H1 (cell line): Measurements from ENCODE around the gene DHRS4. TPM values are rescaled to one million over a fixed set of nuclear protein-coding genes. Genes with fewer than 3 reads are reported as not detected.
"Not testable (repeated sequence)": the region's sequence is repeated elsewhere in the genome, so short reads cannot be mapped to it uniquely, and the experiment has no call there.

Source experiments
- CTCF ChIA-PET: fragments of 300-600 bp; sonication (Branson Sonifier 250); formaldehyde crosslinking; loops from one replicate; lab custom pipeline; 2021; ENCODE audit not compliant: partially characterized antibody; lab: Charles Lee
- POLR2A ChIA-PET: fragments of 300-600 bp; sonication (Branson Sonifier 250); formaldehyde crosslinking; loops from one replicate; lab custom pipeline; 2021; ENCODE audit warnings: inconsistent platforms; ENCODE audit not compliant: partially characterized antibody; lab: Charles Lee
- DNase-seq, 2 experiments: peaks; one replicate each; pipeline versions ENCODE4 v3.0.0 to v3.0.0-alpha.2; 2010 to 2022; ENCODE audit warnings: low spot score in 2 of 2, low read depth in 1 of 2, mixed read lengths in 1 of 2
- FAIRE-seq: peaks from 2 replicates; lab custom pipeline; 2011; peaks lifted over from hg19 to GRCh38; lab: Jason Lieb, UNC
- H2AFZ ChIP-seq: 2 replicates; pipeline ENCODE4 v1.8.1; 2012; ENCODE audit warnings: low read length, inconsistent platforms
- H2AK5ac ChIP-seq: 2 replicates; pipeline ENCODE4 v1.6.1; 2013; ENCODE audit warnings: low read depth, low read length
- H2BK120ac ChIP-seq: replicated peaks from 2 replicates; pipeline ENCODE3; 2013; ENCODE audit warnings: low read depth, low read length, inconsistent platforms
- H2BK12ac ChIP-seq: 2 replicates; pipeline ENCODE4 v1.6.1; 2013; ENCODE audit warnings: low read depth, low read length
- H2BK15ac ChIP-seq: 2 replicates; pipeline ENCODE4 v1.6.1; 2013; ENCODE audit warnings: low read length
- H2BK20ac ChIP-seq: 2 replicates; pipeline ENCODE4 v1.6.1; 2013; ENCODE audit warnings: low read length
- H2BK5ac ChIP-seq: 2 replicates; pipeline ENCODE4 v1.6.1; 2013; ENCODE audit warnings: low read depth, low read length
- H3K14ac ChIP-seq: 2 replicates; pipeline ENCODE4 v1.6.1; 2013; ENCODE audit warnings: inconsistent platforms; ENCODE audit not compliant: insufficient read length
- H3K18ac ChIP-seq: 2 replicates; pipeline ENCODE4 v1.6.1; 2013; ENCODE audit warnings: low read length; ENCODE audit errors: extremely low read depth
- H3K23ac ChIP-seq: 2 replicates; pipeline ENCODE4 v1.6.1; 2013; ENCODE audit warnings: inconsistent platforms; ENCODE audit not compliant: insufficient read length
- H3K23me2 ChIP-seq: 2 replicates; pipeline ENCODE4 v1.6.1; 2013; ENCODE audit warnings: low read depth, low read length
- H3K27ac ChIP-seq: 2 replicates; pipeline ENCODE4 v1.6.1; 2011; ENCODE audit warnings: low read depth, low read length, inconsistent platforms
- H3K27me3 ChIP-seq, 4 experiments: replicated peaks in 1 of 4; 1 replicate in 1 of 4; 2 replicates in 3 of 4; pipeline versions ENCODE4 v1.6.1 to v1.8.1; 2011 to 2013; ENCODE audit warnings: low read length in 3 of 4, mild to moderate bottlenecking in 3 of 4, inconsistent platforms in 2 of 4, mixed read lengths in 2 of 4, moderate library complexity in 1 of 4; ENCODE audit not compliant: control insufficient read depth in 3 of 4, insufficient read depth in 3 of 4; ENCODE audit errors: extremely low read depth in 1 of 4
- H3K36me3 ChIP-seq, 4 experiments: 2 replicates each; pipeline versions ENCODE4 v1.6.1 to v1.8.1; 2011 to 2013; ENCODE audit warnings: mild to moderate bottlenecking in 4 of 4, low read length in 3 of 4, moderate library complexity in 2 of 4, control low read depth in 1 of 4, inconsistent platforms in 1 of 4; ENCODE audit not compliant: insufficient read depth in 4 of 4, control insufficient read depth in 2 of 4
- H3K4ac ChIP-seq: replicated peaks from 2 replicates; pipeline ENCODE3; 2013; ENCODE audit warnings: low read length, low read depth, mixed read lengths, inconsistent platforms; ENCODE audit not compliant: insufficient read length
- H3K4me1 ChIP-seq, 4 experiments: replicated peaks in 1 of 4; 1 replicate in 1 of 4; 2 replicates in 3 of 4; pipeline versions ENCODE4 v1.6.1 to v1.8.1; 2011 to 2013; ENCODE audit warnings: low read length in 3 of 4, inconsistent platforms in 2 of 4, mixed read lengths in 1 of 4; ENCODE audit not compliant: insufficient read depth in 4 of 4, control insufficient read depth in 3 of 4
- H3K4me2 ChIP-seq, 2 experiments: 2 replicates each; pipeline versions ENCODE4 v1.6.1 to v1.8.1; 2011 to 2013; ENCODE audit warnings: low read depth in 2 of 2, low read length in 2 of 2, control low read depth in 1 of 2, inconsistent platforms in 1 of 2, mild to moderate bottlenecking in 1 of 2; ENCODE audit not compliant: insufficient read depth in 1 of 2
- H3K4me3 ChIP-seq, 4 experiments: fragments of 200-600, 300-600 bp in 1 of 4; sonication (generic), shearing (Covaris generic), sonication (Bioruptor Twin) in 1 of 4; 2 replicates each; pipeline versions ENCODE4 v1.5.1 to v1.8.1; 2011 to 2016; ENCODE audit warnings: low read length in 4 of 4, low read depth in 3 of 4, control low read depth in 2 of 4, inconsistent platforms in 2 of 4, mild to moderate bottlenecking in 2 of 4, mixed read lengths in 1 of 4, moderate library complexity in 1 of 4; ENCODE audit not compliant: insufficient read depth in 2 of 4; ENCODE audit errors: extremely low read depth in 1 of 4
- H3K56ac ChIP-seq: replicated peaks from 2 replicates; pipeline ENCODE3; 2013; ENCODE audit warnings: low read depth, mild to moderate bottlenecking, mixed read lengths, low read length, inconsistent platforms; ENCODE audit not compliant: insufficient read length
- H3K79me1 ChIP-seq: 2 replicates; pipeline ENCODE4 v1.6.1; 2013; ENCODE audit warnings: low read depth, low read length, control low read depth
- H3K79me2 ChIP-seq, 2 experiments: 2 replicates each; pipeline versions ENCODE4 v1.6.1 to v1.8.1; 2012 to 2013; ENCODE audit warnings: low read length in 2 of 2, mild to moderate bottlenecking in 2 of 2, inconsistent platforms in 1 of 2; ENCODE audit not compliant: insufficient read depth in 2 of 2, control insufficient read depth in 1 of 2
- H3K9ac ChIP-seq, 4 experiments: replicated peaks in 1 of 4; 1 replicate in 1 of 4; 2 replicates in 3 of 4; pipeline versions ENCODE4 v1.6.1 to v1.8.1; 2011 to 2013; ENCODE audit warnings: low read depth in 3 of 4, low read length in 3 of 4, control low read depth in 2 of 4, mild to moderate bottlenecking in 2 of 4, moderate library complexity in 2 of 4, inconsistent platforms in 1 of 4; ENCODE audit errors: extremely low read depth in 1 of 4
- H3K9me3 ChIP-seq, 2 experiments: 2 replicates each; pipeline versions ENCODE4 v1.6.1 to v1.8.1; 2012 to 2013; ENCODE audit warnings: mild to moderate bottlenecking in 2 of 2, moderate library complexity in 2 of 2, control low read depth in 1 of 2, inconsistent platforms in 1 of 2, low read depth in 1 of 2, low read length in 1 of 2, mixed read lengths in 1 of 2; ENCODE audit not compliant: insufficient read depth in 2 of 2
- H4K20me1 ChIP-seq, 2 experiments: replicated peaks in 1 of 2; 2 replicates each; pipeline versions ENCODE3 to v1.8.1; 2011 to 2013; ENCODE audit warnings: inconsistent platforms in 2 of 2, low read length in 2 of 2, mild to moderate bottlenecking in 1 of 2; ENCODE audit not compliant: insufficient read depth in 2 of 2, control insufficient read depth in 1 of 2
- H4K5ac ChIP-seq: 2 replicates; pipeline ENCODE4 v1.6.1; 2013; ENCODE audit warnings: low read length, low read depth, mixed read lengths, inconsistent platforms; ENCODE audit not compliant: insufficient read length
- H4K8ac ChIP-seq: 2 replicates; pipeline ENCODE4 v1.8.0; 2013; ENCODE audit warnings: mild to moderate bottlenecking, moderate library complexity, low read length, inconsistent platforms; ENCODE audit not compliant: insufficient read depth; ENCODE audit errors: extremely low read depth
- H4K91ac ChIP-seq: replicated peaks from 2 replicates; pipeline ENCODE3; 2013; ENCODE audit warnings: low read length, mixed read lengths, inconsistent platforms; ENCODE audit not compliant: insufficient read length
- WGBS, 2 experiments: shearing (Covaris generic) in 1 of 2; methylation state at CpG; one replicate each; pipeline versions ENCODE4 v1.1.6 to v1.1.7; 2013 to 2015; ENCODE audit warnings: low lambda C conversion rate in 2 of 2, mixed read lengths in 2 of 2, inconsistent platforms in 1 of 2, low coverage in 1 of 2, missing lambda C conversion rate in 1 of 2; ENCODE audit not compliant: insufficient replicate concordance in 2 of 2, insufficient coverage in 1 of 2, insufficient read length in 1 of 2; ENCODE audit errors: extremely low coverage in 1 of 2, missing lambda C conversion rate in 1 of 2; 5-methylcytosine and 5-hydroxymethylcytosine counted together
- polyA plus RNA-seq, 7 experiments: library from polyadenylated mRNA; depleted of rRNA in 3 of 7; stranded (reverse) in 5 of 7; unstranded in 2 of 7; fragments of >200 nt in 5 of 7; fragments of 200-250 nt in 2 of 7; gene quantifications; 1 replicate in 5 of 7; 2 replicates in 1 of 7; 4 replicates in 1 of 7; pipeline versions ENCODE4 v1.2.1 to v1.2.3, GENCODE V29; 2011 to 2013; ENCODE audit warnings: missing spikeins in 2 of 7, mixed read lengths in 2 of 7
- total RNA-seq: library from RNA; stranded (reverse); fragmentation: NEBNext Ultra II Directional; extraction: Animal tissue kit (Norgen Biotek cat#: 25700); gene quantifications from 2 replicates; pipeline ENCODE4 v1.2.1, GENCODE V29; 2021

The DHRS4 gene
- total and polyA plus RNA-seq, 2 of the 8 experiments (the other 6 are each of a cell fraction or from before 2014, with no cell fraction given), result 11.7 to 16.2 TPM

DNA sequence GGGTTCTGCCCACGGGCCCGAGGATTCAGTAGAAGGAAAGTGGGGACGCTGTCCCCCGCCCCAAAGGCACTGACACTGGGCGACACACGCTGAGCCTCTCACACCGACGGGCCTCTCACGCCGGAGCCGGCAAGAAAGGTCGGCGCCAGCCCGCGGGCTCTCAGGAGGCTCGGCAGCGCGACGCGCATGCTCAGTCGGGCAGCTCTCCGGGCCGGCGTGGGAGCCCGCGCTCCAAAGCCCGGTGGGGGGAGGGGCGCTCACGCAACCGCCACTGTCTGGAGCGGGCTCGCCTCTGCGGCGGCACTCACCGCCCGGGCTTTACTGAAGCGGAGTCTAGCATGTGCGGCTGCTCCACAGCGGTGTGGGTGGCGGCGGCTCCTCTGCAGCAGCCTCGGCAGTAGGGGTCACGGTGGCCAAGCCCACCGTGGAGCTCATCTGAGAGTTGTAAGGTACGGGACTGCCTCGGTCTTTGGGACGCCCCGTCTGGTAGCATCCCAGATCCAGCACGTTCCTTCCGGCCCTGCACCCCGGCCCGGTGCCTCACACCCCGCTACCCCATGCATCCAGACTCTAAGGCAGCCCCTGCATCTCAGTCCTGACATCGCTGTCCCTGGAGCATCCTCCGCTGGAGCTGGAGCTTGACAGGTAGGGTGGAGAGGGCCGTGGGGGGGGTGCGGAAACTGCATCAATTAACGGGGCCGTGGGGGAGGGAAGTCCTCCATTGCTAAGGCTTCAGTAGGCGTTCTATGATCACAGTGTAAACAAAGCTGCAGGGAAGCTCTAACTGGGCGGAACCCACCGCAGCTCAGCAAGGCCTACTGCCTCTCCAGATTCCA is 53.5 kb downstream of the DHRS4 start:
- H3K14ac ChIP-seq, FAIRE-seq, H3K56ac ChIP-seq, H2AK5ac ChIP-seq, H3K9me3 ChIP-seq, H2BK5ac ChIP-seq, H4K91ac ChIP-seq, H3K27me3 ChIP-seq, H2AFZ ChIP-seq, CTCF ChIA-PET, H3K18ac ChIP-seq, H3K9ac ChIP-seq, H3K79me2 ChIP-seq, H3K27ac ChIP-seq, H3K23me2 ChIP-seq, H3K36me3 ChIP-seq, H2BK15ac ChIP-seq, H3K4ac ChIP-seq, H2BK120ac ChIP-seq, H4K5ac ChIP-seq, H2BK12ac ChIP-seq, H4K20me1 ChIP-seq, H3K23ac ChIP-seq, H4K8ac ChIP-seq, H3K79me1 ChIP-seq, H2BK20ac ChIP-seq, H3K4me1 ChIP-seq: not testable (repeated sequence)
- H3K4me2 ChIP-seq, result peak overlapping the region; percentile 56 to 62
- POLR2A ChIA-PET, result interaction anchor here (0.6 to 1.7 kb wide), 3 partner anchors 43 to 429 kb away, joined by 3 to 4 read pairs (median 3); no protein-coding TSS in a partner anchor
- DNase-seq, result peak in 1 of 2 experiments; percentile 69
- WGBS, 2 experiments, result 14% methylated on average over 33 of the region's 62 CpGs; no CpG with 5 or more reads in 1 of the 2 experiments
- peak overlapping the region; percentile 27 to 55 (median 34); a peak in 6 of 8 replicates for H3K4me3 ChIP-seq
